ENCODE results near the gene QTRT2. TPM values are rescaled to one million over a fixed set of nuclear protein-coding genes. Genes with fewer than 3 reads are reported as not detected.

The QTRT2 gene
- total and polyA plus RNA-seq, 10 donors = 7.9 to 45.8 (median 27.0) TPM

DNA sequence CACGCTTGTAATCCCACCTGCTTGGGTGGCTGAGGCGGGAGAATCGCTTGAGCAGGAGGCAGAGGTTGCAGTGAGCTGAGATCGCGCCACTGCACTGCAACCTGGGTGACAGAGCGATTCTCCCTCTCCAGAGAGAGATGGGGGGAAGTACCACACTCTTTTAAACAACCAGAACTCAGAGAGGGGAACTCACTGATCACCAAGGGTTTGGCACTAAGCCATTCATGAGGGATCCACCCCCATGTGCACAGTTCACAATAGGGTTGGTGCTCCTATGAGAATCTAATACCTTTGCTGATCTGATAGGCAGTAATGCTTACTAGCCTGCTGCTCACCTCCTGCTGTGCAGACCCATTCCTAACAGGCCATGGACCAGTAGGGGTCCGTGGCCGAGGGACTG, 51.6 kb downstream of the QTRT2 start:
- TF ChIP-seq POLR2AphosphoS5 (IDR thresholded peaks at IDR 0.05) (no peak), POLR2A (IDR thresholded peaks at IDR 0.05) (no peak)
- TF ChIP-seq, protein P1, sequence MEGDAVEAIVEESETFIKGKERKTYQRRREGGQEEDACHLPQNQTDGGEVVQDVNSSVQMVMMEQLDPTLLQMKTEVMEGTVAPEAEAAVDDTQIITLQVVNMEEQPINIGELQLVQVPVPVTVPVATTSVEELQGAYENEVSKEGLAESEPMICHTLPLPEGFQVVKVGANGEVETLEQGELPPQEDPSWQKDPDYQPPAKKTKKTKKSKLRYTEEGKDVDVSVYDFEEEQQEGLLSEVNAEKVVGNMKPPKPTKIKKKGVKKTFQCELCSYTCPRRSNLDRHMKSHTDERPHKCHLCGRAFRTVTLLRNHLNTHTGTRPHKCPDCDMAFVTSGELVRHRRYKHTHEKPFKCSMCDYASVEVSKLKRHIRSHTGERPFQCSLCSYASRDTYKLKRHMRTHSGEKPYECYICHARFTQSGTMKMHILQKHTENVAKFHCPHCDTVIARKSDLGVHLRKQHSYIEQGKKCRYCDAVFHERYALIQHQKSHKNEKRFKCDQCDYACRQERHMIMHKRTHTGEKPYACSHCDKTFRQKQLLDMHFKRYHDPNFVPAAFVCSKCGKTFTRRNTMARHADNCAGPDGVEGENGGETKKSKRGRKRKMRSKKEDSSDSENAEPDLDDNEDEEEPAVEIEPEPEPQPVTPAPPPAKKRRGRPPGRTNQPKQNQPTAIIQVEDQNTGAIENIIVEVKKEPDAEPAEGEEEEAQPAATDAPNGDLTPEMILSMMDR (IDR thresholded peaks at IDR 0.05 in 8 of 11, conservative IDR thresholded peaks at IDR 0.05 in 3 of 11) = no peak
- Histone ChIP-seq H3K4me3 (no peak overlapping the region), H3K27me3 (replicated peaks in 1 of 7) (peaks cover 0 to 4% (median 0%) of the 10 kb centered on the region in 7 donors), H3K4me1 (peaks cover 0 to 19% (median 2%) of the 10 kb centered on the region in 6 donors), H3K27ac (no peak overlapping the region), H3K9me3 (no peaks in the 10 kb centered on the region), H3K36me3 (no peaks in the 10 kb centered on the region)
- no peak for DNase-seq
- intact Hi-C loops (cut with DNase I; ENCODE audit: low total_unique reads) = no loop called here
- 75 to 94% (median 87%) methylated on average over 8 of the region's 8 CpGs for WGBS, 5 donors

DNA sequence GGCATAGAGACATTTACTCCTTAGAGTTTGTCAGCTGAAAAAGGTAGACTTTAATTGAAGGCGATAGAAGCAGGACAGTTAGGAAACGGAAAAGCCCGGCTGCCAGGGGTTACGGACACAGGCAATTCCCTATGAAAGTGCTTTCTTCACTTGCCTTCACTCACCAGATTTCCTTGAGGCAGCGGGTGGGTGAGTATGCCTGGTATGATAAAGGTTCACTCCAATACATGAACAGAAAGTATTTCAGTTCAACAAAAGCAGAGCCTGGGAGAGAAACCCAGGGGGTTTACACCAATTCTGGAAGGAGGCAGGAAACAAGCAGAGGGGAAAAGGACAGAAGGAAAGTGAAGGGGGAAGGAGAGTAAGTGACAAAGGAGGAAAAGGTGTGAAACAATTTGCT, 53.9 kb downstream of the QTRT2 start:
- H3K9me3 ChIP-seq = no peaks in the 10 kb centered on the region
- WGBS, 5 donors = 59 to 82% (median 64%) methylated on average over 5 of the region's 5 CpGs
- peak overlapping the region in 5 of 8 donors; percentile 72 to 91 (median 83) for H3K27ac ChIP-seq

DNA sequence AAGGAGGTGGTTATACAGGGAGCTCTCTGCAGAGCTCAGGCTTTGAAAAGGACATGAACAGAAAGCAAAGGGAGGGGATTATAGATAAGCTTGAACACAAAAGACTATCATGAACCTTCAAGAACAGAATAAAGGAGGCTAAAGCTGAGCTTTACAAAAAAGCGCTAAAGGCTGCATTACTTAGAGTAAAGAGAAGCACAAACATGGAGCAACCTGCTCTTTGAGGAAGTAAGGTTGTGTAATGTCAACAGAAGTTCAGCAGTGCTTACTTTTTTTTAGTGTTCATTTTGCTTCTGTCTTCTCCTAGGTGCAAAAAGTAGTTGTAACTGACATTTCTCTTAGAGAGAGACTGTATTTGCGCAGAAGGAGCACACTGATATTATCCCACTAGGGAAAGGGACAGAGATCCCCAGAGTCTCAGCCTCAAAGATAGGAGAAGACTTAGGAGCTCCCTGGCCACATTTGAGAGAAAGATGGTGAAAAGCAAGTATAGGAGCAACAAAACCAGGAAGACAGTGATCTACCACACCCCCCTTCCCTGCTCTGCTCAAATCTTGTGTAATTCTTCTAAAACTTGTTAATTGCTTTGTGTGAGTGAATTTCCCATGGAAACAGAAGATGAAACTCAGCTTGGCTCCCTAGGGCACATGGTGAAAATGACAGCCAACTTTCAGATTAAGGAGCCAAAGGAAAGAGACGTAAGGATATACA, 54.7 kb downstream of the QTRT2 start:
- intact Hi-C loops (cut with DNase I; ENCODE audit: low total_unique reads) = no loop called here
- no peak for TF ChIP-seq POLR2A (IDR thresholded peaks at IDR 0.05)
- TF ChIP-seq, protein P1 (IDR thresholded peaks at IDR 0.05 in 8 of 11, conservative IDR thresholded peaks at IDR 0.05 in 3 of 11) = no peak
- no peak for TF ChIP-seq POLR2AphosphoS5 (IDR thresholded peaks at IDR 0.05)
- peak overlapping the region in 7 of 8 donors; percentile 49 to 91 (median 81) for H3K27ac ChIP-seq
- H3K36me3 ChIP-seq = no peaks in the 10 kb centered on the region
- DNase-seq = no peak
- peaks cover 0 to 4% (median 0%) of the 10 kb centered on the region in 7 donors for H3K27me3 ChIP-seq (replicated peaks in 1 of 7)
- H3K9me3 ChIP-seq = no peaks in the 10 kb centered on the region
- H3K4me1 ChIP-seq = peaks cover 0 to 14% (median 2%) of the 10 kb centered on the region in 6 donors
- WGBS, 5 donors = 59 to 84% (median 69%) methylated on average over 3 of the region's 3 CpGs
- peak overlapping the region in 1 of 8 donors; percentile 33 for H3K4me3 ChIP-seq

More for the DNA sequence above, 53.9 kb downstream of the QTRT2 start:
- TF ChIP-seq, protein P1 (IDR thresholded peaks at IDR 0.05 in 8 of 11, conservative IDR thresholded peaks at IDR 0.05 in 3 of 11) = no peak
- TF ChIP-seq POLR2AphosphoS5 (IDR thresholded peaks at IDR 0.05) (no peak), POLR2A (IDR thresholded peaks at IDR 0.05) (no peak)
- H3K27me3 ChIP-seq (replicated peaks in 1 of 7) = peaks cover 0 to 4% (median 0%) of the 10 kb centered on the region in 7 donors
- no peak for DNase-seq
- intact Hi-C loops (cut with DNase I; ENCODE audit: low total_unique reads) = no loop called here
- H3K36me3 ChIP-seq = no peaks in the 10 kb centered on the region
- H3K4me3 ChIP-seq = peak overlapping the region in 1 of 8 donors; percentile 7
- peaks cover 0 to 19% (median 2%) of the 10 kb centered on the region in 6 donors for H3K4me1 ChIP-seq

DNA sequence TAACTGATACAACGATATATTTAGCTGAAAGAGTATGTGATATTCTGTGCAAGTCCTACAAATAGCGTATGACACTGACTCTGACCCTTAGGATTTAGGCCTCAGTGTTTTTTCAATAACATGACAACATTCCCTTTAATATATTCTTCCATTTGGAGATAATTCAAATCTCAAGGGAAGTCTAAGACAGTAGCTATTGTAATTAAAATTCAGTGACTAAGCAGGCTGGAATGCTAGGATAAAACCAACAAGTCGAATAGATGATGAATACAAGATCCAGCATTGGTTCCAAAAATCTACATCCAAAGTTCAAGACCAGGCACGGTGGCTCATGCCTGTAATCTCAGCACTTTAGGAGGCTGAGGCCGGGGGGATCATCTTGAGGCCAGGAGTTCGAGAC, 56.2 kb downstream of the QTRT2 start:
- H3K36me3 ChIP-seq = no peaks in the 10 kb centered on the region
- 89 to 94% (median 93%) methylated on average over 6 of the region's 6 CpGs for WGBS, 5 donors
- TF ChIP-seq POLR2AphosphoS5 (IDR thresholded peaks at IDR 0.05) = no peak
- TF ChIP-seq POLR2A (IDR thresholded peaks at IDR 0.05) = no peak
- TF ChIP-seq, protein P1 (IDR thresholded peaks at IDR 0.05 in 8 of 11, conservative IDR thresholded peaks at IDR 0.05 in 3 of 11) = no peak
- no peaks in the 10 kb centered on the region for H3K9me3 ChIP-seq
- peaks cover 0 to 14% (median 2%) of the 10 kb centered on the region in 6 donors for H3K4me1 ChIP-seq
- no peak for DNase-seq
- no peak overlapping the region for H3K4me3 ChIP-seq
- H3K27ac ChIP-seq = no peak overlapping the region
- intact Hi-C loops (cut with DNase I; ENCODE audit: low total_unique reads) = no loop called here
- peaks cover 0 to 4% (median 0%) of the 10 kb centered on the region in 7 donors for H3K27me3 ChIP-seq (replicated peaks in 1 of 7)

All from spleen (tissue), 11 donors.